Measurements from ENCODE around the gene BICD2.
"Not testable (repeated sequence)": the region's sequence is repeated elsewhere in the genome, so short reads cannot be mapped to it uniquely, and the experiment has no call there.

The BICD2 gene

DNA sequence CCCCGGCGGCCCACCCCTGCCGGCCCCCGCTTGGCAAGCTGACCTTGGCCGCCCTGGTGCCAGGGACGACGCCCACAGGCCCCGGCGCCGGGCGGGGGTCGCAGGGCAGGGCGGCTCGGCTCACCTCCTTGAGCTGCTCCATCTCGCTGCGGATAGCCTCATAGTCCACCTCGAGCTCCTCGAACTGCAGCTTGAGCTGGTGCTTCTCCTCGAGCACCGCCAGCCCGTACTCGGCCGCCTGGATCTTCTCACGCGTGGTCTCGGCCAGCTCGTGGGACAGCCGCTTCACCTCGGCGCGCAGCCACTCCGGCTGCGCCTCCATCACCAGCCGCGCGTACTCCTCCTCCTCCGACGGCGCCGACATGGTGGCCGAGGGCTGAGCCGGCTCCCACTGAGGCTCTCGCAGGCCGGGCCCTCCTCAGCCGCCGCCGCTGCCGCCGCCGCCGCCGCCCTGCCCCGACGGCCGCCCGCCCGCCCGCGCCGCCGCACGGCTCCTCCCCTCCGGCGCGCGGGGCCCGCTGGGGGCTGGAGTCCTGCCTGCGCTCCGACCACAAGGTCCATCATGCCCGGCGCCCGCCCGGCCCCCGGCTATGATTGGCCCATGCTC is at the start of gene BICD2:
BICD2 (minus strand) TSS at position 453 of the 607 bp plus-strand sequence; CDS start at position 364, 89 bp downstream.
- peak in 1 of 3 experiments; percentile 18 for DNase-seq (ENCODE audit: low read depth in 3 of 3)

DNA sequence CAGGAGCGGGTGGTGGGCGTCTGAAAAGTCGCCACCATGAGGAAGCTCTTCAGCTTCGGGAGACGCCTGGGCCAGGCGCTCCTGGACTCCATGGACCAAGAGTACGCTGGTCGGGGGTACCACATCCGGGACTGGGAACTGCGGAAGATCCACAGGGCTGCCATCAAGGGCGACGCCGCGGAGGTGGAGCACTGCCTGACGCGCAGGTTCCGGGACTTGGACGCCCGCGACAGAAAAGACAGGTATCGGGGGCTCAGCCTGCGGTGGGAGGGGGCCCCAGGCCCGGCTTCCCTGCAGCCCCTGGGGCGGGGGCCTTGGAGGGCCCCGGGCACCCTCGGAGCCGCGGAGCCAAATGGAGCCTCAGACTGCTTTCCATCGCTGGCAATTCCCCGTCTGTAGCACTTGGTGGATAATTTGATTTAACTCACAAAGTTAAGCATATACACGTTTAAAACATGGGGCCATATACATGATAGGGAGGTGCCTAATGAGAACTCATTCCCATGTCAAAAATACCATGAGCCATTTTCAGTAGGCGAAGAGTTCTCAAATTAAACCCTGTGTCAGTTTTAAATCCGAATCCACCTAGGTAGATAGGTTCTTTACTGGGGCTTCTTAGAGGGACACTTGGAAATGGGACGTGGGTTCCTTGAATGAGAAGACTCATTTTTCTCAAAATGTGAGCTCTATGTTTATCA is 45.1 kb upstream of the BICD2 start:
- DNase-seq (ENCODE audit: low read depth in 3 of 3), result not testable (repeated sequence)

DNA sequence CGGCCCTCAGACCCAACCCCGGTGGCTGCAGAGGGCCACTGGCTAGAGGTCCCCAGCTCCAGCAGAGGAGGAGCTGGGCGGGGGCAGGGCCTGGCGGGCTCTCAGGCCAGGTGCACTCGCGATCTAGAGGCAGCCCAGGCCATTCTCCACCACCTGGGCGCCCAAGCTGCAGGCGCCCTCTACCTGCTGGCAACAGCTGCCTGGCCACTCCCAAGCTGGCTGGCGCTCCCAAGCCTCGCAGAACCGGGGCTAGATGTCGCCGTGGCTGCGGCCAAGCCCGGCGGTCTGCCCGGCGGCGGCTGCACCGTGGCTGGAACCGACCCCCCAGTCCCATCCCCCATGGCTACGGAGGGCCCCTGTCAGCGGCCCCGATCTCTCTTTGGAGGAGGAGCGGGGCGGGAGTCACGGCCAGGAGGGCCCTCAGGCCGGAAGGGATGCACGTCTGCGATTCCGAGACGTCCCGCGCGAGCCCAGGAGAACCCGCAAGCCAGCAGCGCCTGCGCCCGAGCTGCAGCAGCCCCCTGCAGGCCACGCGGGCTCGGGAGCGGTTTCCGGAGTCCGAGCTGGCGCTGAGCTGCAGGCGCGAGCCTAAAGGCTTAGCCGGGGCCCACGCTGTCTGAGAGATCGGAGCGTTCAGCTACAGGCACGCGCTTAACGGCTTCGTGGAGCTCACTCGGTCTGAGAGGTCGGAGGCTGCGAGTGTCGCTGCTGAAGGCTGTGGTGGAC is 44.3 kb upstream of the BICD2 start:
- DNase-seq (ENCODE audit: low read depth in 3 of 3), result peak; percentile 4 to 26 (median 18)

DNA sequence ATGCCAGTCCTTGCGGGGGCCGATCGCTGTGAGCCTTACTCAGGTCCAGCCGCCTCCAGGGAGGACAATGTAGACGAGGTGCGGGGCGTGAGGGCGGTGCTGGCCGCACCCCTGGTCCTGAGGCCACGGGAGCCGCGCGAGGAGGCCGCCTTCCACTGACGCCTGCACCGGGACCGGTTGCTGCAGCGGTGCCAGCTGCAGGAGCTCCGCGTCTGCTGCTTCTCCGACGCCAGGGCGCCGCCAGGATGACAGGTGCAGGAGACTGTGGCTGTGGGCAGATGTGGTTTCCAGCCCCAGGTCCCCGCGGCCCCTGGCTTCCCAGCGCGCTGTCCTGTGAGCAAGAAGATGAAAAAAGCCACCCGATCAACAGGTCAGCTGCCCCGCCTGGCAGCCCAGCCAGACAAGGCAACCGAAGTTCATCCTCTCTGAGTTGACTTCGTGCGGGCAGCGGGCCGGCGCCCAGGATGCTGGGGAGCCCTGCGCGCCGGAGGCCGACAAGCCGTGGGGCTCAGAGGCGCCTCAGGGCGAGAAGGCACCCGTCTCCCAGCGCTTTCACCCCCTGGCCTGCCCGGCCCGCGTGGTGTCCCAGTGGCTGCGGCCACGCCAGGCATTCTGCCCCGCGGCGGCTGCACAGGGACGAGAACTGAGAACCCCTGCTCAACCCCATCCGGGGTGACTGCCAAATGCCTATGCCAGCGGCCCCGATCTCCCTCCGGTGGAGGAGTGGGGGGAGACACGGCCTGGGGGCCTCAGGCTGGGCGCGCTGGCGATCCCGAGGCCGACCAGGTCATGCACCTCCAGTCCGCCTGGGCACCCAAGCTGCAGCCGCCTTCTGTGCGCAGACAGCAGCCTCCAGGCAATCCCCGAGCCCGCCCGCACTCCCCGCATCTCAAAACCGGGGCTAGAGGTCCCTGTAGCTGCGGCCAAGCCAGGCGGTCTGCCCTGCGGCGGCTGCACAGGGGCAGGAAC is 43.4 kb upstream of the BICD2 start:
- peak in 1 of 3 experiments; percentile 23 for DNase-seq (ENCODE audit: low read depth in 3 of 3)

DNA sequence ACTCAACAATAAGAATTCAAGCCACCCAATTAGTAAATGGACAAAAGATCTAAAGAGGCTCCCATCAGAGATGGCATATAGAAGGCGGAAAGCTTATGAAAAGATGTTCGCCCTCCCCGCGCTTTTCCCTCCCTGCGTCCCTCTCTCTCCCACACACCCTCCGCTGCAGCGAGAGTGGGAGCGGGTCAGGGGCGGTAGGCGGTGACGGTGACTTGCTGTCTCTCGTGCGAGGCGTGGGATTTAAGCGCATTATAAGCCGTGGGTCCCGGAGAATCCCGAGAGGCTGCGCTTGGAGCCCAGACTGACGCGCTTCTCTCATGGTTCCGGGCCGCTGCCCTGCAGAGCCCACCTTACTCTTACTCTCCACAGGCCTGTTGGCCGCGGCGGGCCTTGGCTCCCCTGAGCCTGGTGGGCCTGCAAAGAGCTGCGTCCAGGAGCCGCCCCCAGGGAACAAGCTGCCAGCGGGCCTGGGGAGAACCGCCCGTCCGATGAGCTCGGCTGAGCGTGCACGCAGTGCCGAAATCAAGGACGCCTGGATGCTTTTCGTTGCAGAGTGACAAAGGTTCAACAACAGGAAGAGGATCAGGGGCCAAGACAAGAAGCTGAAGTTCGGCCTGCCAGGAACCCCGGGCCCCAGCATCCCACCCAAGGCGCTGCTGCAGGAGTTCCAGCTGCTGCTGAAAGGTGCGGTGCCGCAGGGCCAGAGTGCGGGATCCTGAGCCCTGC is 42.6 kb upstream of the BICD2 start:
- DNase-seq (ENCODE audit: low read depth in 3 of 3), result no peak

DNA sequence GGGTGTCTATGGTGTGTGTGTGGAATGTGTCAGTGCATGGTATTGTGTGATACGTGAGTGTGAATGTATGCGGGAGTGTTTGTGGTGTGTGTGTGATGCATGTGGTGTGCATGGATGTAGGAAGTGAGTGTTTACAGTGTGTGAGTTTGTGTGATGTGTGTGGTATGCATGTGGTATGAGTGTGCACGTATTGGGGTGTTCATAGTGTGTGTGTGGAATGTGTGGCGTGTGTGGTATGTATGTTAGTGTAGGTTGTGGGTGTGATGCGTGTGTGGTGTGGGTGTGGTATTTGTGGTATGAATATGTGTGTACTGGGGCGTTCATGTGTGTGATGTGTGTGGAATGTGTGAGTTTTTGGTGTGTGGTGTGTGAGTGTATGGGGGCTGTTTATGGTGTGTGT is 40.1 kb upstream of the BICD2 start:
- no peak for DNase-seq (ENCODE audit: low read depth in 3 of 3)

DNA sequence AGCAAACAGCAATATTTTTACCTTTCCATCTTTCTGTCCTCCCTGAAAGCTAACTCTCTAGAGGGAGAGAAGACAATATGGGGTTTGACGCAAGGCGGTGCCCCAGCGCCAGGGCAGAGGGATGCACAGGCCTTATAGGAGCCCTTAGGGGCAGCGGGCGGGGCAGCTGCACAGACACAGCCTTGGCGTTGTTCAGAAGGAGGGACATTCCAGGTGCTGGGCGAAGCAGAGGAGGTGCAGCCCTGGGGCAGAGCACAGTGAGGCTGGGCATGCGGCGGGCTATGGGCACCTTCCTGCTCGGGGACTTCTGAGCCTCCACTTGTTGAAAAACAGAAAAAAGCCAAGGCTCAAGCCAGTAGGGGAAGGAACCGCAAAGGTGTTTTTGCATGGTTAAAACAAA is 33.7 kb upstream of the BICD2 start:
- DNase-seq (ENCODE audit: low read depth in 3 of 3), result no peak

DNA sequence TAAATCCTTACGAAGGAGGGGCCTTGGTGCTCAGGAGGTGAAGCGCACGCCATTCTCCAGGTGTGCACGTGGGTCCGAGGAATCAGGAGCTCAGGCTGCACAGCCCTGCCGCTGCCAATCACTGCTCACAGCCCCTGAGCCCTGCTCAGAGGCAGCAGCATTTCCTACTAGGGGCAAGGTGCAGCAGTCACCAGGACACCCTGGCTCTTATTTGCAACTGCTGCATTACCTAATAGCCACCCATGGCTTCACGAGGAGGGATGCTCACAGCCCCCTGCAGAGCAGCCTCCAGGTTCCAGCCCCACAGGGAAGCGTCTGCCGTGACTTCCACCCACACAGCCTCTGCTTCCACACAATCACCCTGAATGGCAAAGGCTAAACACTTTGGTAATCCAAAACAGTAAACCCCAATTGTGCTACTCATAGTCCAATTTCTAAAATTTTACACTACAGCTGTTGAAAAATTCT is 31.7 kb upstream of the BICD2 start:
- DNase-seq (ENCODE audit: low read depth in 3 of 3), result not testable (repeated sequence)

DNA sequence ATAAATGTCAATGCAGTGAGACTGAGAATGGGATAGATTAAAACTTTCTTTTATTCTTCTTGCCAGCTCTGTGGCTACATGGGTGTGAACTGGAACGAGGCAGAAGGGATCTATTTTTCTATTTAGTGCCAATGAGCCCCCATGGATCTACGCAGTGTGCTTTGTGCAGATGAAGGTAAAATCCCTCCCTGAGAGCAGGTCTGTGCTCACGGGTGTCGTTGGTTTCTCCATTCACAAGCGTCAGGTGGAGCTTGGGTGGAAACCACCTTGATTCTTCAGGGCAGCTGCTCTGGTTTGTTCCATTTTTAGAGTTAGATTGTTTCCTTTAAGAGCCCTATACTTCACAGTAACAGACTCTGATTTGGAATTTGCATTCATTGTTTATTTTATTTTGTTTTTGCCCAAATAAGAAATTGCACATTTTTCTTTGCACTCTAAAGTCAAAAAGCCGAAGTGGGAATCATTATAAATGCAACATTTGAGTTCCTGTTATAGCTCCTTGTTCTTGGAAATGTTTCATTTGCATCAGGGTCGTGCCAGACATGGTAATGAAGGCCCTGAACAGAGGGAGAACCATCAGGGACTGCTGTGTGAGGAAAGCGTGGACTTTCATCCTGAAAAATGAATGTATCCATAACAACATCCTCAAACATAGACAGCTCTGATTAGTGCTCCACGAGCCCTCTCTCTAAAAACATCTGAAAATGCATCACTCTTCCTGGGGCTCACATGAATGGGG is 31.1 kb upstream of the BICD2 start:
- DNase-seq (ENCODE audit: low read depth in 3 of 3), result no peak

DNA sequence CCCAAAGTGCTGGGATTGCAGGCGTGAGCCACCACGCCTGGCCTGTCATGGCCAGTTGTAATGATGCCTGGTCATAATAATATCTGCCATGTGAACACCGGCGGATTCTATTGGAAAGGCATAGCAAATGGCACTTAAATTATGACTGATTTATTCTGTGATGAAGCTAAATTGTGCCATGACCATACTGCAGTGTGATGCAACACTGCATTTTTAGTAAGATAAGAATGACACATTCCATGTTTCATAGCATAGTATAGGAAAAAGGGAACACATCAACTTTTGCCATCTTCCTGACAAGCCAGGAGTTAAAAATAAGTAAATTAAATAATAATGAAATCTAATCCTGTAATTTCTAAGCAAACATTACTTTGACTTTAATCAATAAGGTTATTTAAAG is 30.4 kb upstream of the BICD2 start:
- no peak for DNase-seq (ENCODE audit: low read depth in 3 of 3)

DNA sequence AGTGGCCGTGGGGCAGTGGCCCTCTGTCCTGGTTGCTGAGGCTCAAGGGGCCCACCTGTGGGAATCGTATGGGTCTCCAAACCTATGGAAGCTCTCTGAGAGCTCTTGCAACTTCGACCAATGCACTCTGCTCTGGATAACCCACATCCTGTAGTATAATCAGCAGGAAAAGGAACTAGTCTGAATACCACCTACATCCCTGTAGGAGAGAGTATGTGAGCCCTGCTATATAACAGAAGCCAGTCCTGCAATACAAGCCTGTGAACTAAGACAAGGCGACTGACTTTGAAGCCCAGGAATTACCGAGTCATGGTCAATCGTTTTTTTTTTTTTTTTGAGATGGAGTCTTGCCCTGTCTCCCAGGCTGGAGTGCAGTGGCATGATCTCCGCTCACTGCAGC is 29.8 kb upstream of the BICD2 start:
- DNase-seq (ENCODE audit: low read depth in 3 of 3), result no peak

DNA sequence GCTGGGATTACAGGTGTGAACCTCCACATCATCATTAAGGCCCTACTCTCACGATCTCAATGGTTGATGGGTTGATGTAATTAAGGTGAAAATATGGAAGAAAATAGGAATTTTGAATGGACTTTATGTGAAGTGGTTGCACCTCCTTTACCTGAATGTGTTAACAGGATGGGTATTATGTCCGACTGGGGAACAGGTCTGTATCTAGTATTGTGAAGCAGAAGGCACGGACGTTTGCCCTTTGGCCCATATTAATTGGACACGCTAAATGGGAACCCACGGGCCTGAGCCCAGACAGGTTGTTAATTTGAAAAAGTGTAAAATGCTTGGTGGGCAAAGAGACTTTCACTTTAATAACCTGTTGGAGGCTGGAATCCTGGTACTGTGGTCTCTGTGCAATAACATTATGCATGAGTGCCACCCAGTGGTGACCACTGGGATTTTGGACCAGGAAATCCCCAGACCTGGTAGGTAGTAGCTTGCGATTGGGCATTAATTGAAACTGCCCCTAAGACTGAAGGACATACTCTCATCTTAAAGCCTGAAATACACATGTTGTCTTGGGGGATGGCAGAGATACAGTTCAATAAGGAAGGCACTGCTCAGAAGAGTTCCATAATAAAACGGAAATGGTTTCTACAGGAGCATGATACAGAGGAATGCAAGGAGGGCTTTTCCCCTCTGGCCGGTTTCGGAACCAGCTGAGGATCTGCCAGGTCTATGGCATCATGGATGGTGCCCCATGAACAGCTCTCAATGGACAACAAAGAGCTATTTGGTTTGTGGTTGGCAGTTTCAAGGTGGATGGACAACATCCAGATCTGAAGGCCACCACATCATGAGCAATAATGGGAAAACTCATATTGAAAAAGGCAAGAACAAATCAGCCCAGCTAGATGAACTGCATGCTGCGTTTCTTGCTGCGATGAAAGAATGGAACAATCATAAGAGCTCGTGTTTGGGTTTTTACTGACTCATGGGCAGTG is 26.2 kb upstream of the BICD2 start:
- DNase-seq (ENCODE audit: low read depth in 3 of 3), result peak; percentile 44 to 64 (median 55)

DNA sequence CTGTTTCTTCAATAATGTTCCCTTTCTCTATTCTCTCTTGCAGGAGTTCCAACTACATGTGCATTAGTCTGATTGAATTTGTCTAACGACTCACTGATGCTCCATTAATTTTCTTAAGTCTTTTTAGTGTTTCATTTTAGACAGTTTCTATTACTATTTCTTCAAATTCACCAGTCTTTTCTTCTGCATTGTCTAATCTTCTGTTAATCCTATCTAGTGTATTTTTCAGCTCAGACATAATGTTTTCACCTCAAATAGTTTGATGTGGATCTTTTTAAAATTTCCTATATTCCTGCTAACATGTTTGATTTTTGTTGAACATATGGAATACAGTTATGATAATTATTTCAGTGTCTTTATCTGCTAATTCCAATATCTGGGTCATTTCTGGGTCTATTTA is 21.7 kb upstream of the BICD2 start:
- DNase-seq (ENCODE audit: low read depth in 3 of 3), result no peak

DNA sequence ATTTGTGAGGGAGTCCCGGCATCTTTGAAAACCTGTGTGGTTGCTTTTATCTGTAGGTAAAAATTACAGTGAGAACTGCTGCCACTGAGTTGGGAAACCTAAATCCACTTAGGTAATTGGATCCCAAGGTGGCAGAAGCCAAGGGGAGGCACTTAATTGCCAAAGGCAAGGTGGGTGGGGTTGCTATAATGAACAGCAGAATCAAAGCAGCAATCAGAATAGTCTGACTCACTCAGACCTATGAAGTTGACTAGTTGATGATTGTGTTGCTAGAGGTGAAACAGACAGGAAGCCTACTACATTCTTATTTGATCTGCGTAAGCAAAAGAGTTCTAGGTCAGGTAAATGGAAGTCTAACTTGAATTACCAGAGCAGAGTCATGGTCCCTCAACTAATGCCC is 17.3 kb upstream of the BICD2 start:
- DNase-seq (ENCODE audit: low read depth in 3 of 3), result no peak

DNA sequence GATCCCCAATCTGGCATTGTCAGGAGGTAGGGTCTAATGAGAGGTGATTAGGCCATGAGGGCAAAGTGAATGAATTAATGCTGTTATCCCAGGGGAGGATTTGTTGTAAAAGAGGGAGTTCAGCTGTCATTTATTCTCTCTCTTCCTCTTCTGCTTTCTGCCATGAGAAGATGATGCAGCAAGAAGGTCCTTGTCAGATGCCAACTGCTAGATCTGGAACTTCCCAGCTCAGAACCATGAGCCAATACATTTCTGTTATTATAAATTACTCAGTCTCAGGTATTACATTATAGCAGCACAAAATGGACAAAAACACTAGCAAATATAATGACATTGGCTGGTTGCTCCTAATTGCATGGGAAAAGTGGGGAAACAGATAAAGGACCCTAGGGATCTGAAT is 15.6 kb upstream of the BICD2 start:
- no peak for DNase-seq (ENCODE audit: low read depth in 3 of 3)

DNA sequence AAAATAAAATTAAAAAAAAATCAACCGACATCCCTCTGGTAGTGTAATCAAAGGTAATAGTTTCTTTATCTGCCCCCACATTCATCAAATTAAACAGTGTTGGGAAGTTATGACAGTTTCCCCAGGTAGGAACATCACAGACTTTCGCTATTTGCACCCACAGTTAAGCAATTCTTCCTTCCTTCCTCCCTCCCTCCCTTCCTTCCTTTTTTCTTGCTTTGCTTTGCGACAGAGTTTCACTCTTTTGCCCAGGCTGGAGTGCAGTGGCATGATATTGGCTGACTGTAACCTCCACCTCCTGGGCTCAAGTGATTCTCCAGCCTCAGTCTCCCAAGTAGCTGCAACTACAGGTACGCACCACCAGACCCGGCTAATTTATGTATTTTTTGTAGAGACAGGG is 10.8 kb upstream of the BICD2 start:
- DNase-seq (ENCODE audit: low read depth in 3 of 3), result no peak

DNA sequence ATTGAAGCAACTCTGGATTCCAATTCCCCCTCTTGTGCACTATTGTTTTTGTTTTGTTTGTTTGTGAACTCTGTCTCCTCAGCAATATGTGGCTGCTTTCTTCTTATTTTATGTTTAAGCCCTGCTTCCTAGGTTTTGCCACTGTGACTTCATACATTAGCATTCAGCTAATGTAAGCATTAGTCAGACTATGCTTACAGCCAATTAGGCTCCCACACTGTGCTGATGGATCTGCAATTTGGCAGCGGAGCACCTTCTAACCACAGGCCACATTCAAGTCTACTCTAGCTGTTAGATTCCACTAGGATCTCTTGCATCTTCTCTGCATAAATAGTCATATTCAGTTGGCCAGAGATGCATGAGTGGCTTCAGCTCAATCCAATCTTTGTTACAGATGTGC is 9.6 kb upstream of the BICD2 start:
- no peak for DNase-seq (ENCODE audit: low read depth in 3 of 3)

DNA sequence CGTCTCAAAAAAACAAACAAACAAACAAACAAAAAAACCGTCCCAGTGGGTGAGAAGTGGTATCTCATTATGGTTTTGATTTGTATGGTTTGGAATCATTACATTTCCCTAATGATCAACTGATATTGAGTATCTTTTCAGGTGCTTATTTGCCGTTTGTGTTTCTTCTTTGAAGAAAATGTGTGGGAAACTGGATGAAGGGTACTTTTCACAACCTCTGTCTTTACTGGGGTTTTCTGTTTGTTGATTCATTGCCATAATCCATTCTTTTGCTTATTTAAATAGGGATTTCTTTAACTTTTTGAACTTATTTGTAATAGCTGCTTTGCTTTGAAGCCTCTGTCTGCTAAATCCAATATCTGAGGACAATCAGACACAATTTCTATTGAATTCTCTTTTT is 9.2 kb upstream of the BICD2 start:
- DNase-seq (ENCODE audit: low read depth in 3 of 3), result no peak

DNA sequence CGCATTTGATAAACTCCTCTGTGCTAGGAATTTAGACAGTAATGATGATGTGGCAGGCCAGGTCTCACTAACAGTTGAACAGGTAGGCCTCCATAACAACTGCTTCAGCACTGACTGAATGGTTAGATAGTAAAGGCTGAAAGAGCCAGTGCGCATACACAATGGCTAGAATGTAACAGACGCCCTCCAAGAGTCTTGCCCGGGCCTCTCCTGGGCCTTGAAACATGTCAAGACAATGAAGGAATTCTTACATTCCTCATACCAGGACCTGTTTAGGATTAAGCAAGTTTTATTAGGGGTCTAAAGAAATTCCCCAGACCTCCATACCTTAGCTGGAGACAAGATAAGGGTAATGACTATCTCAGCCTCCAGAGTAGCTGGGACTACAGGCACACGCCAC is 6.7 kb upstream of the BICD2 start:
- DNase-seq (ENCODE audit: low read depth in 3 of 3), result no peak

Data from stimulated activated CD4-positive, alpha-beta T cell treated with anti-CD3 and anti-CD28 coated beads, TNF-alpha, amount 100 ng/mL, for 4 hours (primary cell).